GM21576 (cell line): ENCODE results near the gene OR56B4.
"Not testable (repeated sequence)": the region's sequence is repeated elsewhere in the genome, so short reads cannot be mapped to it uniquely, and the experiment has no call there.

Experiments used
- ATAC-seq: cut with Tn5 transposase; IDR thresholded peaks from one replicate; pipeline ENCODE4 v1.9.1; 2021; ENCODE audit warnings: mild to moderate bottlenecking, moderate library complexity; ENCODE audit not compliant: unreplicated experiment

The OR56B4 gene

GRCh38 chr11:6107384-6107783, at the start of gene OR56B4:
Gene OR56B4 (plus strand): TSS chr11:6107684. CDS start chr11:6107779, 95 bp downstream.
- not testable (repeated sequence) for ATAC-seq

- no peak for ATAC-seq
Measured at GRCh38 chr11:6061475-6061874, 46.0 kb upstream of the OR56B4 start.

GRCh38 chr11:6062691-6063358, 44.7 kb upstream of the OR56B4 start:
- ATAC-seq, result no peak

GRCh38 chr11:6067502-6067901, 40.0 kb upstream of the OR56B4 start:
- no peak for ATAC-seq

- ATAC-seq, result not testable (repeated sequence)
Measured at GRCh38 chr11:6076443-6076842, 31.0 kb upstream of the OR56B4 start.

- no peak for ATAC-seq
Measured at GRCh38 chr11:6077723-6078122, 29.8 kb upstream of the OR56B4 start.

GRCh38 chr11:6079463-6079862, 28.0 kb upstream of the OR56B4 start:
- no peak for ATAC-seq

GRCh38 chr11:6083129-6083528, 24.4 kb upstream of the OR56B4 start:
- ATAC-seq, result no peak

- ATAC-seq, result no peak
Measured at GRCh38 chr11:6084587-6084986, 22.9 kb upstream of the OR56B4 start.

GRCh38 chr11:6094186-6094585, 13.3 kb upstream of the OR56B4 start:
- ATAC-seq, result no peak

- no peak for ATAC-seq
Measured at GRCh38 chr11:6095798-6096197, 11.7 kb upstream of the OR56B4 start.

GRCh38 chr11:6096417-6096816, 11.1 kb upstream of the OR56B4 start:
- ATAC-seq, result no peak

GRCh38 chr11:6099577-6099976, 7.9 kb upstream of the OR56B4 start:
- no peak for ATAC-seq

GRCh38 chr11:6110011-6110410, 2.5 kb downstream of the OR56B4 start:
- ATAC-seq, result no peak

GRCh38 chr11:6111673-6112072, 4.2 kb downstream of the OR56B4 start:
- no peak for ATAC-seq

GRCh38 chr11:6116638-6117037, 9.2 kb downstream of the OR56B4 start:
- no peak for ATAC-seq

- no peak for ATAC-seq
Measured at GRCh38 chr11:6124245-6124644, 16.8 kb downstream of the OR56B4 start.

- no peak for ATAC-seq
Measured at GRCh38 chr11:6127881-6128280, 20.4 kb downstream of the OR56B4 start.

- ATAC-seq, result no peak
Measured at GRCh38 chr11:6129011-6129410, 21.5 kb downstream of the OR56B4 start.

GRCh38 chr11:6129635-6130034, 22.2 kb downstream of the OR56B4 start:
- ATAC-seq, result no peak

- ATAC-seq, result no peak
Measured at GRCh38 chr11:6132431-6132830, 24.9 kb downstream of the OR56B4 start.

GRCh38 chr11:6135936-6136335, 28.5 kb downstream of the OR56B4 start:
- not testable (repeated sequence) for ATAC-seq

GRCh38 chr11:6142936-6143335, 35.5 kb downstream of the OR56B4 start:
- no peak for ATAC-seq
